Smooth muscle cell of bladder (primary cell): Measurements from ENCODE around the gene COPZ2. TPM values are rescaled to one million over a fixed set of nuclear protein-coding genes. Genes with fewer than 3 reads are reported as not detected.

Source experiments
- total RNA-seq: library from RNA; depleted of rRNA; stranded (reverse); fragments of >200 nt; gene quantifications from 2 replicates; pipeline ENCODE4 v1.2.3, GENCODE V29; 2014

Gene COPZ2
- 123 and 125 TPM in 2 replicates for total RNA-seq

GRCh38 chr17:48037036-48037837 lies at the start of gene COPZ2:
Gene COPZ2 (minus strand): TSS chr17:48037797. CDS start chr17:48037777, 20 bp downstream.

GRCh38 chr17:48047741-48048383 lies 10.3 kb upstream of the COPZ2 start, which contains the start of gene NFE2L1:
Gene NFE2L1 (plus strand): TSS chr17:48048359. CDS start chr17:48051119, 2,760 bp downstream.

Other genes starting within 250 kb of the COPZ2 start
- 5.8 and 8.4 TPM in 2 replicates for gene OSBPL7, start 216.0 kb downstream of the COPZ2 start, total RNA-seq
- 16.5 and 21.0 TPM in 2 replicates for gene MRPL10, start 206.3 kb downstream of the COPZ2 start, total RNA-seq
- 0.09 TPM in 1 of 2 replicates, not detected in the other for gene LRRC46, start 206.1 kb downstream of the COPZ2 start, total RNA-seq
- 44.4 and 44.8 TPM in 2 replicates for gene SCRN2, start 196.5 kb downstream of the COPZ2 start, total RNA-seq
- under 0.01 TPM in 2 replicates for gene SP6, start 186.6 kb downstream of the COPZ2 start, total RNA-seq
- 0.14 and 0.28 TPM in 2 replicates for gene SP2, start 141.6 kb downstream of the COPZ2 start, total RNA-seq
- 17.1 and 21.1 TPM in 2 replicates for gene PNPO, start 96.2 kb downstream of the COPZ2 start, total RNA-seq
- not detected in 2 replicates for gene PRR15L, start 79.9 kb downstream of the COPZ2 start, total RNA-seq
- 69.1 and 88.3 TPM in 2 replicates for gene CDK5RAP3, start 66.7 kb downstream of the COPZ2 start, total RNA-seq
- 80.6 and 90.0 TPM in 2 replicates for gene NFE2L1, start 10.6 kb upstream of the COPZ2 start, total RNA-seq
- gene CBX1, start 63.7 kb upstream of the COPZ2 start, total RNA-seq, result 28.2 and 37.2 TPM in 2 replicates
- 9.2 and 11.6 TPM in 2 replicates for gene SNX11, start 70.0 kb upstream of the COPZ2 start, total RNA-seq